Caco-2 (cell line): ENCODE measurements around the gene ERBB2. TPM values are rescaled to one million over a fixed set of nuclear protein-coding genes. Genes with fewer than 3 reads are reported as not detected.
A peak's percentile ranks its signal among the peaks of the same experiment; 100 is the strongest.

Experiments used
- BruUV-seq: library from RNA; stranded (reverse); fragments of 400-500 nt; replicated peaks from 2 replicates; lab custom pipeline; 2021; lab: Mats Ljungman, UMichigan
- CTCF ChIA-PET: fragments of 300-600 bp; sonication (Branson Sonifier 250); formaldehyde crosslinking; loops from one replicate; lab custom pipeline; 2022; ENCODE audit warnings: antibody characterized with exemption; lab: Charles Lee
- POLR2A ChIA-PET: fragments of 300-600 bp; sonication (Branson Sonifier 250); formaldehyde crosslinking; loops from one replicate; lab custom pipeline; 2022; ENCODE audit warnings: antibody characterized with exemption; lab: Charles Lee
- DNase-seq, 2 experiments: peaks; one replicate each; pipeline versions ENCODE4 v3.0.0 to v3.0.0-alpha.2; 2020 to 2022
- H3K27me3 ChIP-seq: replicated peaks from 2 replicates; pipeline ENCODE4 v1.6.0; 2011; ENCODE audit warnings: low read length; ENCODE audit not compliant: control insufficient read depth, insufficient read depth
- H3K36me3 ChIP-seq: 2 replicates; pipeline ENCODE4 v1.5.1; 2011; ENCODE audit warnings: low read length; ENCODE audit not compliant: control insufficient read depth, insufficient read depth
- H3K4me1 ChIP-seq: fragments of 250-450 bp; sonication (Bioruptor Pico); 2 replicates; pipeline ENCODE4 v1.5.1; 2020; ENCODE audit warnings: mild to moderate bottlenecking
- H3K4me3 ChIP-seq: 2 replicates; pipeline ENCODE4 v1.5.1; 2011; ENCODE audit warnings: low read depth, mild to moderate bottlenecking, control low read depth, low read length
- H3K9me3 ChIP-seq: fragments of 250-450 bp; sonication (Bioruptor Pico); 2 replicates; pipeline ENCODE4 v1.5.1; 2020; ENCODE audit warnings: mild to moderate bottlenecking, moderate library complexity
- H3K27ac Mint-ChIP-seq: one replicate; pipeline ENCODE4 v1.8.0; 2022; ENCODE audit warnings: mixed read lengths; ENCODE audit not compliant: unreplicated experiment
- H3K27me3 Mint-ChIP-seq: one replicate; pipeline ENCODE4 v1.8.0; 2022; ENCODE audit warnings: mixed read lengths; ENCODE audit not compliant: insufficient read depth, unreplicated experiment
- H3K36me3 Mint-ChIP-seq: one replicate; pipeline ENCODE4 v1.8.0; 2022; ENCODE audit warnings: mild to moderate bottlenecking, mixed read lengths; ENCODE audit not compliant: insufficient read depth, unreplicated experiment
- H3K4me1 Mint-ChIP-seq: one replicate; pipeline ENCODE4 v1.8.0; 2022; ENCODE audit warnings: low read depth, mixed read lengths; ENCODE audit not compliant: unreplicated experiment
- H3K4me3 Mint-ChIP-seq: one replicate; pipeline ENCODE4 v1.8.0; 2022; ENCODE audit warnings: mild to moderate bottlenecking, moderate library complexity, mixed read lengths; ENCODE audit not compliant: unreplicated experiment
- H3K9me3 Mint-ChIP-seq: one replicate; pipeline ENCODE4 v1.8.0; 2022; ENCODE audit warnings: mixed read lengths; ENCODE audit not compliant: unreplicated experiment
- intact Hi-C: fragments of 100-400 bp; cut with micrococcal nuclease; formaldehyde crosslinking; loops from one replicate; pipeline ENCODE4 v1.10.0; 2022; ENCODE audit not compliant: unreplicated experiment
- total RNA-seq: library from RNA; stranded (reverse); gene quantifications from 2 replicates; pipeline ENCODE4 v1.2.3, GENCODE V29; 2022
- TF ChIP-seq, protein P1 (sequence below), 2 experiments: fragments of 200-600 bp in 1 of 2; IDR thresholded peaks; 1 replicate in 1 of 2; 2 replicates in 1 of 2; pipeline versions ENCODE4 v1.5.1 to v1.8.0; 2011 to 2022; ENCODE audit warnings: antibody characterized with exemption in 1 of 2, control low read depth in 1 of 2, inconsistent platforms in 1 of 2, low read depth in 1 of 2, low read length in 1 of 2, mild to moderate bottlenecking in 1 of 2, moderate library complexity in 1 of 2; ENCODE audit not compliant: insufficient read depth in 1 of 2, severe bottlenecking in 1 of 2, unreplicated experiment in 1 of 2

The ERBB2 gene
- total RNA-seq, 1 experiment from 2014 or later, result 121 TPM

DNA sequence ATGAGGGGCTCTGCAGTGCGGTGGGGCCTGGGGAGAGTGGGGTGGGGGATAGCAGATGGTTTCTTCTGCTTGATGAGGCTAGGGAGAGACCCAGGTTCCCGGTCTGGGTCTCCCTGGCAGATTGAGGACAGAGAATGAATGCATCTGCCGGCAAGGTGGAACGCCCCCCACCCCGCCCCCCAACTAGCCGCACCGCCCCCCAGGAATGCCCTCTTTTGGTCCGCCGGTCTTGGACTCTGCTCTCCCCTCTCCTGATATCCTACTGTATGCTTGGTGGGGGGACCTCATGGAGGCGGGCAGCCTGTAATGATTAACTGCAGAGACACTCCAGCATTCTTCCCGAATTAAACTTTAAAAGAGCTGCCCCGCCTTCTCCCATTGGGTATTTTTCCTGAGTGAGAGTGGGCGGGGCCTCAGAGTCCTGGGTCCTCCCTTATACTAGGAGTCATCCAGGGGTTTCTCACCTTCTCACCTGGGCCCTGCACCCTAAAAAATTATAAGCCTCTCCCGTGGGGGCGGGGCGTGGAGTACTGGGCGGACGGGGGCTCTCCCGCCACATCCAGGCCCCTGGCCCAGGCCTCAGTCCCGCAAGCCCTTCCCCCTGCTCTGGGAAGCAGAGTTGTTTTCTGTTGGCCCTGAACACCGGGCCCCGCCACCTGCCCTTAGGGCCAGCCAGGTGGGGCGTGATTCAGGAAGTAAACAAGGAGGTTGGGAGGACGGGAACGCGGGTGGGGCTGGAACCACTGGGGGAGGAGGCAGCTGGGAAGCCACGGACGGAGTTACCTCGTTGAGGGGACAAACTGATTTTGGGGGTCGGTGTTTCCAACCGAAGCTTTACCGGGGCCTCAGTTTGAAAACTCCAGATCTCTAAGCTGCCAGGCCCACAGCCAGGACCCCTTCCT lies 39.4 kb downstream of the ERBB2 start:
- H3K4me3 Mint-ChIP-seq, result peak overlapping the region; percentile 96
- no peaks in the 10 kb centered on the region for H3K9me3 Mint-ChIP-seq
- Histone ChIP-seq H3K36me3 (peaks cover 9% of the 10 kb centered on the region), H3K4me1 (peaks cover 34% of the 10 kb centered on the region), H3K27me3 (no peaks in the 10 kb centered on the region), H3K9me3 (no peaks in the 10 kb centered on the region), H3K4me3 (peak overlapping the region; percentile 73)
- peak; percentile 92 to 95 for DNase-seq
- BruUV-seq, result no TSS peak
- H3K4me1 Mint-ChIP-seq, result peaks cover 22% of the 10 kb centered on the region
- TF ChIP-seq, protein P1, sequence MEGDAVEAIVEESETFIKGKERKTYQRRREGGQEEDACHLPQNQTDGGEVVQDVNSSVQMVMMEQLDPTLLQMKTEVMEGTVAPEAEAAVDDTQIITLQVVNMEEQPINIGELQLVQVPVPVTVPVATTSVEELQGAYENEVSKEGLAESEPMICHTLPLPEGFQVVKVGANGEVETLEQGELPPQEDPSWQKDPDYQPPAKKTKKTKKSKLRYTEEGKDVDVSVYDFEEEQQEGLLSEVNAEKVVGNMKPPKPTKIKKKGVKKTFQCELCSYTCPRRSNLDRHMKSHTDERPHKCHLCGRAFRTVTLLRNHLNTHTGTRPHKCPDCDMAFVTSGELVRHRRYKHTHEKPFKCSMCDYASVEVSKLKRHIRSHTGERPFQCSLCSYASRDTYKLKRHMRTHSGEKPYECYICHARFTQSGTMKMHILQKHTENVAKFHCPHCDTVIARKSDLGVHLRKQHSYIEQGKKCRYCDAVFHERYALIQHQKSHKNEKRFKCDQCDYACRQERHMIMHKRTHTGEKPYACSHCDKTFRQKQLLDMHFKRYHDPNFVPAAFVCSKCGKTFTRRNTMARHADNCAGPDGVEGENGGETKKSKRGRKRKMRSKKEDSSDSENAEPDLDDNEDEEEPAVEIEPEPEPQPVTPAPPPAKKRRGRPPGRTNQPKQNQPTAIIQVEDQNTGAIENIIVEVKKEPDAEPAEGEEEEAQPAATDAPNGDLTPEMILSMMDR (IDR thresholded peaks at IDR 0.05; ENCODE audit: insufficient read depth in 1 of 2, low read depth in 1 of 2, low read length in 1 of 2, severe bottlenecking in 1 of 2, unreplicated experiment in 1 of 2), result no peak
- ChIA-PET POLR2A (interaction anchor here (0.6 to 1.5 kb wide), 8 partner anchors 9 to 361 kb away, joined by 4 to 24 read pairs (median 6); partner anchors contain the start of genes ERBB2, MIEN1, NR1D1 and PGAP3), CTCF (interaction anchor here (0.6 to 1.7 kb wide), 11 partner anchors 9 to 277 kb away, joined by 3 to 19 read pairs (median 4); partner anchors contain the start of genes MIEN1 and PNMT)
- intact Hi-C loops, result loop anchor here (1.0 to 5.0 kb wide), 3 partner anchors 9 to 102 kb away; partner anchors contain the start of genes MIEN1 and STARD3
- H3K36me3 Mint-ChIP-seq, result peaks cover 75% of the 10 kb centered on the region
- peak overlapping the region; percentile 53 for H3K27ac Mint-ChIP-seq
- no peaks in the 10 kb centered on the region for H3K27me3 Mint-ChIP-seq

DNA sequence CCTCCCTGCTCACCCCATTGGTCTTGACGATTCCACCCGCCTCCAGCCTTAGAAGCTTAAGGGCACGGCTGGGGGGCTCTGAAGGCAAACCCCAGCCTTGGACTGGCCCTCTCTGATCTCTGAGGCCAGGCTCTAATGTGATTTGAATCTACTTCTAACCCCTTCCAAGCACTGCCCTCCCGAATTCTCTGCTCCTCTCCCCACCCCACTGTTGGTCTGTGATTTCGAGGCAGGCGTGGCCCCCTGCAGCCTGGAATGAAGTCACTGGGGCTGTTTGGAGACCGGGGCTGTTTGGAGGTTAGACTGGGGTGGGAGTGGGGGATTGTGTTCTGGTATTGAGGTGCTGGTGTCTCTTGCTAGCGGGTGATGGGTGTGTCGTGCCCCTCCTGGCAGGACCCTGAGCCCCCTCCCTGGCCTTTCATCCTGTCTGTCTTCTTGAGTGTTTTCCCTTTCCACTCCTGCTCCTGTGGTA lies 40.1 kb downstream of the ERBB2 start:
- Histone ChIP-seq H3K4me1 (peaks cover 34% of the 10 kb centered on the region), H3K9me3 (no peaks in the 10 kb centered on the region), H3K27me3 (no peaks in the 10 kb centered on the region), H3K36me3 (peaks cover 16% of the 10 kb centered on the region), H3K4me3 (peak overlapping the region; percentile 73)
- DNase-seq, result no peak
- H3K4me3 Mint-ChIP-seq, result peak overlapping the region; percentile 96
- intact Hi-C loops, result loop anchor here (1.0 to 5.0 kb wide), 3 partner anchors 10 to 103 kb away; partner anchors contain the start of genes MIEN1 and STARD3
- peak overlapping the region; percentile 53 for H3K27ac Mint-ChIP-seq
- no peaks in the 10 kb centered on the region for H3K9me3 Mint-ChIP-seq
- TF ChIP-seq, protein P1 (IDR thresholded peaks at IDR 0.05; ENCODE audit: insufficient read depth in 1 of 2, low read depth in 1 of 2, low read length in 1 of 2, severe bottlenecking in 1 of 2, unreplicated experiment in 1 of 2), result no peak
- ChIA-PET POLR2A (interaction anchor here (1.1 to 1.5 kb wide), 3 partner anchors 40 to 361 kb away, joined by 4 to 7 read pairs (median 6); partner anchors contain the start of genes ERBB2, NR1D1 and PGAP3), CTCF (interaction anchor here (0.7 to 1.4 kb wide), 3 partner anchors 15 to 116 kb away, joined by 3 to 5 read pairs (median 3); no protein-coding TSS in a partner anchor)
- peaks cover 81% of the 10 kb centered on the region for H3K36me3 Mint-ChIP-seq
- H3K27me3 Mint-ChIP-seq, result no peaks in the 10 kb centered on the region
- peaks cover 22% of the 10 kb centered on the region for H3K4me1 Mint-ChIP-seq
- BruUV-seq, result no TSS peak
